Skeletal muscle tissue (tissue), 4 donors: Measurements from ENCODE around the gene ANTXR1. TPM values are rescaled to one million over a fixed set of nuclear protein-coding genes. Genes with fewer than 3 reads are reported as not detected.

ENCODE experiments used
- H3K27ac ChIP-seq: one replicate; pipeline ENCODE4 v1.7.0; 2013; ENCODE audit warnings: mild to moderate bottlenecking, low read depth, low read length, inconsistent platforms
- H3K27me3 ChIP-seq, 3 donors: one replicate each; pipeline ENCODE4 v1.7.0; 2013; ENCODE audit warnings: low read length in 3 of 3; ENCODE audit not compliant: control insufficient read depth in 3 of 3, insufficient read depth in 3 of 3
- H3K36me3 ChIP-seq, 3 donors: one replicate each; pipeline ENCODE4 v1.7.0; 2013; ENCODE audit warnings: low read length in 3 of 3; ENCODE audit not compliant: control insufficient read depth in 3 of 3, insufficient read depth in 3 of 3
- H3K4me1 ChIP-seq, 3 donors: one replicate each; pipeline ENCODE4 v1.7.0; 2013; ENCODE audit warnings: low read length in 3 of 3, mild to moderate bottlenecking in 3 of 3; ENCODE audit not compliant: control insufficient read depth in 3 of 3, insufficient read depth in 3 of 3
- H3K4me3 ChIP-seq, 3 donors: one replicate each; pipeline ENCODE4 v1.7.0; 2013; ENCODE audit warnings: low read length in 3 of 3
- H3K9ac ChIP-seq, 3 donors: one replicate each; pipeline ENCODE4 v1.7.0; 2013; ENCODE audit warnings: low read length in 3 of 3, mild to moderate bottlenecking in 3 of 3, moderate library complexity in 2 of 3, low read depth in 1 of 3
- H3K9me3 ChIP-seq, 3 donors: one replicate each; pipeline ENCODE4 v1.7.0; 2013; ENCODE audit warnings: low read length in 3 of 3; ENCODE audit not compliant: control insufficient read depth in 3 of 3
- total RNA-seq: library from RNA; depleted of rRNA; stranded (reverse); fragments of >200 nt; gene quantifications from one replicate; pipeline ENCODE4 v1.2.3, GENCODE V29; 2014
- donor health status: Osteomylitis.

Gene ANTXR1
- total RNA-seq, 1 donor from 2014 or later = 86.6 TPM

- H3K27me3 ChIP-seq = no peaks in the 10 kb centered on the region
- no peaks in the 10 kb centered on the region for H3K36me3 ChIP-seq
- peaks cover 0 to 8% (median 7%) of the 10 kb centered on the region in 3 donors for H3K4me1 ChIP-seq
- no peak overlapping the region for H3K4me3 ChIP-seq
- H3K9ac ChIP-seq = no peak overlapping the region
- no peak overlapping the region for H3K27ac ChIP-seq
- peaks cover 0 to 3% (median 0%) of the 10 kb centered on the region in 3 donors for H3K9me3 ChIP-seq
Measured at GRCh38 chr2:69030800-69031428, 17.9 kb downstream of the ANTXR1 start.

GRCh38 chr2:69031466-69031865 is 18.5 kb downstream of the ANTXR1 start:
- H3K4me3 ChIP-seq = no peak overlapping the region
- peaks cover 0 to 3% (median 0%) of the 10 kb centered on the region in 3 donors for H3K9me3 ChIP-seq
- H3K27ac ChIP-seq = no peak overlapping the region
- peaks cover 0 to 8% (median 7%) of the 10 kb centered on the region in 3 donors for H3K4me1 ChIP-seq
- no peaks in the 10 kb centered on the region for H3K27me3 ChIP-seq
- H3K36me3 ChIP-seq = no peaks in the 10 kb centered on the region
- no peak overlapping the region for H3K9ac ChIP-seq

GRCh38 chr2:69032336-69032735 is 19.4 kb downstream of the ANTXR1 start:
- no peak overlapping the region for H3K27ac ChIP-seq
- H3K9ac ChIP-seq = no peak overlapping the region

GRCh38 chr2:69033461-69034095 is 20.6 kb downstream of the ANTXR1 start:
- H3K27ac ChIP-seq = no peak overlapping the region

More at GRCh38 chr2:69032336-69032735, 19.4 kb downstream of the ANTXR1 start:
- Histone ChIP-seq H3K9me3 (peaks cover 0 to 2% (median 0%) of the 10 kb centered on the region in 3 donors), H3K27me3 (no peaks in the 10 kb centered on the region), H3K36me3 (no peaks in the 10 kb centered on the region), H3K4me3 (no peak overlapping the region), H3K4me1 (peaks cover 0 to 8% (median 7%) of the 10 kb centered on the region in 3 donors)

GRCh38 chr2:69034122-69034521 is 21.1 kb downstream of the ANTXR1 start:
- H3K9me3 ChIP-seq = no peaks in the 10 kb centered on the region
- no peaks in the 10 kb centered on the region for H3K27me3 ChIP-seq
- no peak overlapping the region for H3K9ac ChIP-seq
- peaks cover 0 to 8% (median 7%) of the 10 kb centered on the region in 3 donors for H3K4me1 ChIP-seq
- no peak overlapping the region for H3K27ac ChIP-seq
- no peak overlapping the region for H3K4me3 ChIP-seq
- H3K36me3 ChIP-seq = no peaks in the 10 kb centered on the region

More at GRCh38 chr2:69033461-69034095, 20.6 kb downstream of the ANTXR1 start:
- H3K9me3 ChIP-seq = no peaks in the 10 kb centered on the region
- H3K4me3 ChIP-seq = no peak overlapping the region
- H3K36me3 ChIP-seq = no peaks in the 10 kb centered on the region
- H3K27me3 ChIP-seq = no peaks in the 10 kb centered on the region
- no peak overlapping the region for H3K9ac ChIP-seq
- peaks cover 0 to 8% (median 7%) of the 10 kb centered on the region in 3 donors for H3K4me1 ChIP-seq

- Histone ChIP-seq H3K4me1 (peaks cover 0 to 8% (median 7%) of the 10 kb centered on the region in 3 donors), H3K9me3 (no peaks in the 10 kb centered on the region), H3K9ac (no peak overlapping the region), H3K36me3 (no peaks in the 10 kb centered on the region), H3K4me3 (no peak overlapping the region), H3K27me3 (no peaks in the 10 kb centered on the region), H3K27ac (no peak overlapping the region)
Measured at GRCh38 chr2:69034845-69035244, 21.9 kb downstream of the ANTXR1 start.

- H3K4me3 ChIP-seq = no peak overlapping the region
- H3K9ac ChIP-seq = no peak overlapping the region
- peaks cover 0 to 11% (median 7%) of the 10 kb centered on the region in 3 donors for H3K4me1 ChIP-seq
- H3K9me3 ChIP-seq = no peaks in the 10 kb centered on the region
- H3K27me3 ChIP-seq = no peaks in the 10 kb centered on the region
- H3K36me3 ChIP-seq = peaks cover 0 to 3% (median 0%) of the 10 kb centered on the region in 3 donors
- no peak overlapping the region for H3K27ac ChIP-seq
Measured at GRCh38 chr2:69036926-69037325, 23.9 kb downstream of the ANTXR1 start.

GRCh38 chr2:69041214-69041613 is 28.2 kb downstream of the ANTXR1 start:
- peaks cover 0 to 6% (median 0%) of the 10 kb centered on the region in 3 donors for H3K4me1 ChIP-seq
- H3K9me3 ChIP-seq = no peaks in the 10 kb centered on the region
- H3K27ac ChIP-seq = no peak overlapping the region
- no peak overlapping the region for H3K4me3 ChIP-seq
- H3K36me3 ChIP-seq = peaks cover 0 to 3% (median 0%) of the 10 kb centered on the region in 3 donors
- no peaks in the 10 kb centered on the region for H3K27me3 ChIP-seq
- H3K9ac ChIP-seq = no peak overlapping the region

- peaks cover 0 to 6% (median 0%) of the 10 kb centered on the region in 3 donors for H3K4me1 ChIP-seq
- H3K9ac ChIP-seq = no peak overlapping the region
- H3K27ac ChIP-seq = no peak overlapping the region
- no peaks in the 10 kb centered on the region for H3K9me3 ChIP-seq
- peaks cover 0 to 3% (median 0%) of the 10 kb centered on the region in 3 donors for H3K36me3 ChIP-seq
- H3K27me3 ChIP-seq = no peaks in the 10 kb centered on the region
- no peak overlapping the region for H3K4me3 ChIP-seq
Measured at GRCh38 chr2:69043736-69044400, 30.9 kb downstream of the ANTXR1 start.

GRCh38 chr2:69046221-69046662 is 33.3 kb downstream of the ANTXR1 start:
- no peak overlapping the region for H3K27ac ChIP-seq
- H3K4me3 ChIP-seq = no peak overlapping the region
- H3K27me3 ChIP-seq = no peaks in the 10 kb centered on the region
- no peaks in the 10 kb centered on the region for H3K9me3 ChIP-seq
- no peak overlapping the region for H3K9ac ChIP-seq
- no peaks in the 10 kb centered on the region for H3K36me3 ChIP-seq
- H3K4me1 ChIP-seq = peaks cover 0 to 3% (median 0%) of the 10 kb centered on the region in 3 donors
